ENCODE measurements around the gene ANKRD33. TPM values are rescaled to one million over a fixed set of nuclear protein-coding genes. Genes with fewer than 3 reads are reported as not detected.

The ANKRD33 gene
- total and polyA plus RNA-seq, 2 of the 13 experiments (the other 11 are each of a cell fraction or from before 2014, with no cell fraction given) = 0.04 TPM; not detected in 1

- ChIA-PET POLR2A (interaction anchor here (0.9 to 3.0 kb wide), 3 partner anchors 12 to 18 kb away, joined by 3 to 14 read pairs (median 3); partner anchors contain the start of gene FIGNL2), CTCF (ENCODE audit: low intra/inter-chr PET ratio, low total read pairs) (no interaction called here)
- H3K4me2 ChIP-seq (ENCODE audit: low read depth, low read length) = peak overlapping the region; percentile 80
- H3K27me3 ChIP-seq (ENCODE audit: control insufficient read depth in 1 of 2, insufficient read depth in 2 of 2, low read length in 2 of 2) = peaks cover 9 to 21% of the 10 kb centered on the region in 2 experiments; a peak in 3 of 5 replicates
- ATAC-seq (peak; percentile 10), FAIRE-seq (no peak), DNase-seq (ENCODE audit: low spot score) (no peak)
- WGBS (ENCODE audit: low lambda C conversion rate) = 2% methylated on average over 15 of the region's 17 CpGs
- H2AFZ ChIP-seq (ENCODE audit: low read length) = no peak overlapping the region
- in situ Hi-C loops (cut with HindIII; ENCODE audit: extremely low pct_ligation_motif_present, low pct_unique_long_range_greater_than_20kb) = no loop called here
- BruUV-seq (replicated peaks) = no TSS peak
- intact Hi-C loops (cut with micrococcal nuclease; ENCODE audit: unreplicated experiment) = no loop called here
- peak overlapping the region; percentile 32 to 62 (median 52) for H3K4me3 ChIP-seq (replicated peaks in 1 of 3; ENCODE audit: insufficient read depth in 1 of 3, low read depth in 2 of 3, low read length in 3 of 3)
- H3K4me1 ChIP-seq (ENCODE audit: insufficient read depth, low read length) = peaks cover 58% of the 10 kb centered on the region
- no peak overlapping the region for H3K27ac ChIP-seq (ENCODE audit: extremely low read length, insufficient read depth, low read length)
- H3K36me3 ChIP-seq (replicated peaks in 1 of 2; ENCODE audit: control insufficient read depth in 1 of 2, insufficient read depth in 2 of 2, low read length in 2 of 2) = no peaks in the 10 kb centered on the region
- no peaks in the 10 kb centered on the region for H3K9me3 ChIP-seq (ENCODE audit: low read length)
- H3K79me2 ChIP-seq (ENCODE audit: insufficient read depth, low read length) = no peaks in the 10 kb centered on the region
- no peaks in the 10 kb centered on the region for H4K20me1 ChIP-seq (ENCODE audit: insufficient read depth, low read length)
- 0 out of 2 replicates have a peak overlapping the region, but pooled peaks have one; percentile 15 for H3K9ac ChIP-seq (ENCODE audit: insufficient read depth, low read depth, low read length)
- TF ChIP-seq HNRNPL (IDR thresholded peaks at IDR 0.05; ENCODE audit: low read depth, low read length) (0 out of 2 replicates have a peak, but pooled peaks have one; percentile 16), NFE2L2 (IDR thresholded peaks at IDR 0.05; ENCODE audit: low read length) (no peak), ZBTB7B (CRISPR knock-in tag; IDR thresholded peaks at IDR 0.05) (0 out of 2 replicates have a peak, but pooled peaks have one; percentile 7), ZNF513 (CRISPR knock-in tag; conservative IDR thresholded peaks at IDR 0.05) (no peak), ATRX (CRISPR knock-in tag; IDR thresholded peaks at IDR 0.05; ENCODE audit: borderline replicate concordance) (no peak), CREM (IDR thresholded peaks at IDR 0.05) (no peak), CREM (CRISPR knock-in tag; IDR thresholded peaks at IDR 0.05) (no peak), ZNF7 (CRISPR knock-in tag; IDR thresholded peaks at IDR 0.05) (no peak), HNF4A (CRISPR knock-in tag; IDR thresholded peaks at IDR 0.05) (0 out of 2 replicates have a peak, but pooled peaks have one; percentile 30), ZNF33B (CRISPR knock-in tag; IDR thresholded peaks at IDR 0.05) (no peak), ZNF781 (CRISPR knock-in tag; IDR thresholded peaks at IDR 0.05; ENCODE audit: borderline replicate concordance, not compliant biosample characterization) (no peak), ZNF276 (CRISPR knock-in tag; IDR thresholded peaks at IDR 0.05; ENCODE audit: low read depth) (no peak), ZNF839 (CRISPR knock-in tag; IDR thresholded peaks at IDR 0.05; ENCODE audit: borderline replicate concordance) (no peak), NR1H2 (CRISPR knock-in tag; IDR thresholded peaks at IDR 0.05; ENCODE audit: borderline replicate concordance, low read depth) (no peak), ZNF292 (CRISPR knock-in tag; IDR thresholded peaks at IDR 0.05; ENCODE audit: borderline replicate concordance, low read depth) (no peak), NR2F6 (IDR thresholded peaks at IDR 0.05) (peak; percentile 21; the same call in 1 of the 2 replicates), NR2F6 (CRISPR knock-in tag; IDR thresholded peaks at IDR 0.05) (peak; percentile 41), KDM5B (CRISPR knock-in tag; IDR thresholded peaks at IDR 0.05; ENCODE audit: borderline replicate concordance) (no peak), NR2F1 (CRISPR knock-in tag; IDR thresholded peaks at IDR 0.05) (0 out of 4 replicates have a peak, but pooled peaks of 1 of the 2 experiments have one; percentile 39), LCORL (IDR thresholded peaks at IDR 0.05) (no peak), LCORL (CRISPR knock-in tag; IDR thresholded peaks at IDR 0.05) (peak; percentile 22)
These were observed 24.5 kb upstream of the ANKRD33 start for GRCh38 chr12:51863363-51863932.
